Measurements from ENCODE around the gene MYO15B. TPM values are rescaled to one million over a fixed set of nuclear protein-coding genes. Genes with fewer than 3 reads are reported as not detected.

The MYO15B gene
- total RNA-seq, 1 donor from 2014 or later = 4.3 TPM

GRCh38 chr17:75622076-75622475 is 34.5 kb downstream of the MYO15B start:
- peaks cover 20% of the 10 kb centered on the region for H3K27me3 ChIP-seq (ENCODE audit: control insufficient read depth, insufficient read depth, low read length)
- H3K4me3 ChIP-seq (ENCODE audit: low read depth, low read length) = no peak overlapping the region
- no peaks in the 10 kb centered on the region for H3K36me3 ChIP-seq (ENCODE audit: control insufficient read depth, insufficient read depth, low read length)
- no peak for DNase-seq (ENCODE audit: low read depth)
- no peak for TF ChIP-seq CTCF (IDR thresholded peaks at IDR 0.05; ENCODE audit: insufficient read depth, low read length, poor library complexity, severe bottlenecking)

- no peak overlapping the region for H3K4me3 ChIP-seq (ENCODE audit: low read depth, low read length)
- peaks cover 17% of the 10 kb centered on the region for H3K27me3 ChIP-seq (ENCODE audit: control insufficient read depth, insufficient read depth, low read length)
- TF ChIP-seq CTCF (IDR thresholded peaks at IDR 0.05; ENCODE audit: insufficient read depth, low read length, poor library complexity, severe bottlenecking) = no peak
- DNase-seq (ENCODE audit: low read depth) = no peak
- no peaks in the 10 kb centered on the region for H3K36me3 ChIP-seq (ENCODE audit: control insufficient read depth, insufficient read depth, low read length)
Measured at GRCh38 chr17:75622771-75623273, 35.2 kb downstream of the MYO15B start.

GRCh38 chr17:75623386-75623785 is 35.8 kb downstream of the MYO15B start:
- TF ChIP-seq CTCF (IDR thresholded peaks at IDR 0.05; ENCODE audit: insufficient read depth, low read length, poor library complexity, severe bottlenecking) = no peak
- no peak for DNase-seq (ENCODE audit: low read depth)

GRCh38 chr17:75624021-75624420 is 36.4 kb downstream of the MYO15B start:
- H3K36me3 ChIP-seq (ENCODE audit: control insufficient read depth, insufficient read depth, low read length) = no peaks in the 10 kb centered on the region
- no peak overlapping the region for H3K4me3 ChIP-seq (ENCODE audit: low read depth, low read length)
- TF ChIP-seq CTCF (IDR thresholded peaks at IDR 0.05; ENCODE audit: insufficient read depth, low read length, poor library complexity, severe bottlenecking) = no peak
- H3K27me3 ChIP-seq (ENCODE audit: control insufficient read depth, insufficient read depth, low read length) = peaks cover 17% of the 10 kb centered on the region
- no peak for DNase-seq (ENCODE audit: low read depth)

More at GRCh38 chr17:75623386-75623785, 35.8 kb downstream of the MYO15B start:
- no peaks in the 10 kb centered on the region for H3K36me3 ChIP-seq (ENCODE audit: control insufficient read depth, insufficient read depth, low read length)
- H3K4me3 ChIP-seq (ENCODE audit: low read depth, low read length) = no peak overlapping the region
- H3K27me3 ChIP-seq (ENCODE audit: control insufficient read depth, insufficient read depth, low read length) = peaks cover 17% of the 10 kb centered on the region

GRCh38 chr17:75624714-75625345 is 37.2 kb downstream of the MYO15B start:
- Histone ChIP-seq H3K36me3 (ENCODE audit: control insufficient read depth, insufficient read depth, low read length) (no peaks in the 10 kb centered on the region), H3K27me3 (ENCODE audit: control insufficient read depth, insufficient read depth, low read length) (peaks cover 12% of the 10 kb centered on the region), H3K4me3 (ENCODE audit: low read depth, low read length) (no peak overlapping the region)
- no peak for DNase-seq (ENCODE audit: low read depth)
- TF ChIP-seq CTCF (IDR thresholded peaks at IDR 0.05; ENCODE audit: insufficient read depth, low read length, poor library complexity, severe bottlenecking) = no peak

Data from kidney epithelial cell (primary cell).